Left lung (tissue), 10 donors: Measurements from ENCODE around the gene MPZL1. TPM values are rescaled to one million over a fixed set of nuclear protein-coding genes. Genes with fewer than 3 reads are reported as not detected.

Source experiments
- ATAC-seq: fragments of 200-7000 bp; cut with Tn5 transposase; one replicate; pipeline ENCODE4 v1.9.1; 2020; ENCODE audit warnings: moderate library complexity
- DNase-seq, 4 donors: peaks; one replicate each; pipeline ENCODE4 v3.0.0-alpha.2; 2013 to 2020
- H3K27ac ChIP-seq, 2 donors: fragments of 200-600 bp; sonication (generic) in 1 of 2; one replicate each; pipeline versions ENCODE4 v1.5.0 to v1.8.0; 2020 to 2021
- H3K27me3 ChIP-seq, 2 donors: fragments of 200-600 bp; sonication (generic) in 1 of 2; one replicate each; pipeline versions ENCODE4 v1.5.0 to v1.8.0; 2020 to 2021
- H3K36me3 ChIP-seq, 2 donors: fragments of 200-600 bp; sonication (generic) in 1 of 2; one replicate each; pipeline versions ENCODE4 v1.5.0 to v1.8.0; 2020 to 2021
- H3K4me1 ChIP-seq, 2 donors: fragments of 200-600 bp; one replicate each; pipeline ENCODE4 v1.8.0; 2021
- H3K4me3 ChIP-seq, 2 donors: fragments of 200-600 bp; sonication (generic) in 1 of 2; one replicate each; pipeline versions ENCODE4 v1.5.0 to v1.8.0; 2020 to 2021; ENCODE audit warnings: mild to moderate bottlenecking in 1 of 2
- H3K9me3 ChIP-seq, 2 donors: fragments of 200-600 bp; sonication (generic) in 1 of 2; one replicate each; pipeline versions ENCODE4 v1.5.0 to v1.8.0; 2020 to 2021
- CTCF ChIP-seq, 2 donors: fragments of 200-600 bp; sonication (generic) in 1 of 2; IDR thresholded peaks; one replicate each; pipeline versions ENCODE4 v1.5.0 to v1.8.0; 2021; ENCODE audit warnings: antibody characterized with exemption in 2 of 2
- intact Hi-C, 2 donors: fragments of 100-400 bp; cut with DNase I; formaldehyde crosslinking; loops; one replicate each; pipeline versions ENCODE4 v1.11.2 to v1.14.2; 2022
- polyA plus RNA-seq, 6 donors: library from polyadenylated mRNA; unstranded; fragments of 120-200 nt; gene quantifications; one replicate each; pipeline ENCODE4 v1.2.1, GENCODE V29; 2013; ENCODE audit not compliant: insufficient read length in 6 of 6
- total RNA-seq, 2 donors: library from RNA; stranded (reverse); fragmentation: NEBNext Ultra II Directional; extraction: Animal tissue kit (Norgen Biotek cat#: 25700); gene quantifications; one replicate each; pipeline ENCODE4 v1.2.1, GENCODE V29; 2021
- donor health status: DM: no; HTN: yes; CAD: no.
- donor health status: DM: no; HTN: no; CAD: no.

Gene MPZL1
- total and polyA plus RNA-seq, 8 donors, result 110 to 148 (median 122) TPM

- no peak for ATAC-seq
- peaks cover 0 to 87% of the 10 kb centered on the region in 2 donors for H3K36me3 ChIP-seq
Observed at GRCh38 chr1:167701510-167701909, 20.3 kb upstream of the MPZL1 start.

GRCh38 chr1:167703557-167703956 is 18.2 kb upstream of the MPZL1 start:
- no peak for TF ChIP-seq CTCF (IDR thresholded peaks at IDR 0.05)
- Histone ChIP-seq H3K4me3 (no peak overlapping the region), H3K36me3 (peaks cover 0 to 67% of the 10 kb centered on the region in 2 donors), H3K4me1 (no peaks in the 10 kb centered on the region), H3K9me3 (no peaks in the 10 kb centered on the region), H3K27ac (no peak overlapping the region), H3K27me3 (no peaks in the 10 kb centered on the region)
- intact Hi-C loops, result no loop called here
- ATAC-seq, result no peak
- no peak for DNase-seq

More at GRCh38 chr1:167701510-167701909, 20.3 kb upstream of the MPZL1 start:
- intact Hi-C loops, result no loop called here
- peaks cover 0 to 12% of the 10 kb centered on the region in 2 donors for H3K4me1 ChIP-seq
- no peak for TF ChIP-seq CTCF (IDR thresholded peaks at IDR 0.05)
- DNase-seq, result no peak
- H3K27me3 ChIP-seq, result no peaks in the 10 kb centered on the region
- no peak overlapping the region for H3K27ac ChIP-seq
- H3K4me3 ChIP-seq, result no peak overlapping the region
- H3K9me3 ChIP-seq, result no peaks in the 10 kb centered on the region

GRCh38 chr1:167704715-167705114 is 17.1 kb upstream of the MPZL1 start:
- Histone ChIP-seq H3K9me3 (no peaks in the 10 kb centered on the region), H3K4me1 (no peaks in the 10 kb centered on the region), H3K4me3 (no peak overlapping the region), H3K36me3 (peaks cover 0 to 56% of the 10 kb centered on the region in 2 donors), H3K27me3 (no peaks in the 10 kb centered on the region), H3K27ac (no peak overlapping the region)
- DNase-seq (no peak), ATAC-seq (no peak)
- TF ChIP-seq CTCF (IDR thresholded peaks at IDR 0.05), result no peak
- intact Hi-C loops, result no loop called here

GRCh38 chr1:167705250-167705649 is 16.5 kb upstream of the MPZL1 start:
- Histone ChIP-seq H3K36me3 (peaks cover 0 to 56% of the 10 kb centered on the region in 2 donors), H3K4me3 (no peak overlapping the region), H3K9me3 (no peaks in the 10 kb centered on the region), H3K27ac (no peak overlapping the region), H3K4me1 (no peaks in the 10 kb centered on the region), H3K27me3 (no peaks in the 10 kb centered on the region)
- ATAC-seq (no peak), DNase-seq (no peak)
- intact Hi-C loops, result no loop called here
- TF ChIP-seq CTCF (IDR thresholded peaks at IDR 0.05), result no peak

GRCh38 chr1:167706363-167706762 is 15.4 kb upstream of the MPZL1 start:
- Histone ChIP-seq H3K4me3 (no peak overlapping the region), H3K27ac (no peak overlapping the region), H3K27me3 (no peaks in the 10 kb centered on the region), H3K9me3 (no peaks in the 10 kb centered on the region), H3K4me1 (no peaks in the 10 kb centered on the region), H3K36me3 (peaks cover 0 to 46% of the 10 kb centered on the region in 2 donors)
- no peak for DNase-seq
- TF ChIP-seq CTCF (IDR thresholded peaks at IDR 0.05), result no peak
- ATAC-seq, result no peak
- intact Hi-C loops, result no loop called here
